Measurements from ENCODE around the gene CTSS. TPM values are rescaled to one million over a fixed set of nuclear protein-coding genes. Genes with fewer than 3 reads are reported as not detected.

Gene CTSS
- total and polyA plus RNA-seq, 7 donors, result 2.4 to 14.5 (median 9.7) TPM

Other genes with a start within 250 kb of the CTSS start
- gene ADAMTSL4, start 216.4 kb downstream of the CTSS start, total RNA-seq, result 100 to 1,000 TPM in 1 of 4 donors, 10 to 100 TPM in 3; 17.1 to 109 (median 31.6) TPM
- 10 to 100 TPM in 2 of 3 donors, 1 to 10 TPM in 1; 7.4 to 32.6 (median 20.4) TPM for gene ADAMTSL4, start 216.4 kb downstream of the CTSS start, polyA plus RNA-seq
- gene MCL1, start 186.2 kb downstream of the CTSS start, total RNA-seq, result 100 to 1,000 TPM; 101 to 192 (median 129) TPM
- 100 to 1,000 TPM in 2 of 3 donors, 10 to 100 TPM in 1; 97.2 to 179 (median 108) TPM for gene MCL1, start 186.2 kb downstream of the CTSS start, polyA plus RNA-seq
- gene ENSA, start 136.2 kb downstream of the CTSS start, total RNA-seq, result 100 to 1,000 TPM; 120 to 196 (median 162) TPM
- gene ENSA, start 136.2 kb downstream of the CTSS start, polyA plus RNA-seq, result 100 to 1,000 TPM in 2 of 3 donors, 10 to 100 TPM in 1; 76.7 to 199 (median 130) TPM
- gene GOLPH3L, start 68.6 kb downstream of the CTSS start, total RNA-seq, result 10 to 100 TPM; 12.0 to 22.4 (median 13.6) TPM
- 10 to 100 TPM in 2 of 3 donors, 1 to 10 TPM in 1; 6.6 to 27.5 (median 11.5) TPM for gene GOLPH3L, start 68.6 kb downstream of the CTSS start, polyA plus RNA-seq
- gene HORMAD1, start 44.9 kb downstream of the CTSS start, total RNA-seq, result under 1 TPM in 1 of 4 donors, not detected in 3; 0.48 TPM
- gene HORMAD1, start 44.9 kb downstream of the CTSS start, polyA plus RNA-seq, result not detected
- gene CTSK, start 42.5 kb upstream of the CTSS start, total RNA-seq, result 10 to 100 TPM in 1 of 4 donors, 1 to 10 TPM in 3; 2.8 to 16.9 (median 5.7) TPM
- gene CTSK, start 42.5 kb upstream of the CTSS start, polyA plus RNA-seq, result 1 to 10 TPM; 2.9 to 4.5 (median 3.4) TPM
- gene ARNT, start 110.8 kb upstream of the CTSS start, total RNA-seq, result 10 to 100 TPM; 38.0 to 38.9 (median 38.5) TPM
- 10 to 100 TPM; 11.5 to 29.4 (median 13.6) TPM for gene ARNT, start 110.8 kb upstream of the CTSS start, polyA plus RNA-seq
- gene CTXND2, start 121.4 kb upstream of the CTSS start, total RNA-seq, result not detected
- not detected for gene CTXND2, start 121.4 kb upstream of the CTSS start, polyA plus RNA-seq
- 10 to 100 TPM; 19.4 to 27.1 (median 20.4) TPM for gene SETDB1, start 160.6 kb upstream of the CTSS start, total RNA-seq
- gene SETDB1, start 160.6 kb upstream of the CTSS start, polyA plus RNA-seq, result 10 to 100 TPM; 12.8 to 14.8 (median 13.5) TPM
- 10 to 100 TPM; 42.1 to 61.0 (median 51.1) TPM for gene CERS2, start 209.1 kb upstream of the CTSS start, total RNA-seq
- 10 to 100 TPM; 29.8 to 59.6 (median 30.5) TPM for gene CERS2, start 209.1 kb upstream of the CTSS start, polyA plus RNA-seq
- not detected for gene ANXA9, start 216.5 kb upstream of the CTSS start, total RNA-seq
- under 1 TPM; 0.07 to 0.10 (median 0.07) TPM for gene ANXA9, start 216.5 kb upstream of the CTSS start, polyA plus RNA-seq
- gene MINDY1, start 241.1 kb upstream of the CTSS start, total RNA-seq, result 10 to 100 TPM; 13.9 to 26.0 (median 18.5) TPM
- 10 to 100 TPM in 1 of 3 donors, 1 to 10 TPM in 2; 4.4 to 16.2 (median 9.7) TPM for gene MINDY1, start 241.1 kb upstream of the CTSS start, polyA plus RNA-seq
- gene PRUNE1, start 242.7 kb upstream of the CTSS start, total RNA-seq, result 10 to 100 TPM; 17.5 to 30.2 (median 24.6) TPM
- gene PRUNE1, start 242.7 kb upstream of the CTSS start, polyA plus RNA-seq, result 10 to 100 TPM; 12.4 to 33.8 (median 15.1) TPM

All from psoas muscle (tissue), 7 donors.